Bronchial epithelial cell (primary cell): ENCODE results near the gene SOX6. TPM values are rescaled to one million over a fixed set of nuclear protein-coding genes. Genes with fewer than 3 reads are reported as not detected.

ENCODE experiments used
- DNase-seq: peaks from one replicate; pipeline ENCODE4 v3.0.0-alpha.2; 2010; ENCODE audit warnings: low read depth
- FAIRE-seq: peaks from 2 replicates; lab custom pipeline; 2011; peaks lifted over from hg19 to GRCh38; lab: Jason Lieb, UNC
- H3K27me3 ChIP-seq: 2 replicates; pipeline ENCODE4 v1.5.1; 2011; ENCODE audit warnings: low read length; ENCODE audit not compliant: control insufficient read depth, insufficient read depth
- H3K36me3 ChIP-seq: 2 replicates; pipeline ENCODE4 v1.5.1; 2011; ENCODE audit warnings: low read length; ENCODE audit not compliant: control insufficient read depth, insufficient read depth
- H3K4me3 ChIP-seq: 2 replicates; pipeline ENCODE4 v1.5.1; 2011; ENCODE audit warnings: mild to moderate bottlenecking, low read depth, low read length, control low read depth
- CTCF ChIP-seq: IDR thresholded peaks from 2 replicates; pipeline ENCODE4 v1.5.1; 2011; ENCODE audit warnings: mild to moderate bottlenecking, moderate library complexity, low read length, control low read depth, inconsistent platforms; ENCODE audit not compliant: insufficient read depth, severe bottlenecking
- total RNA-seq: library from RNA; depleted of rRNA; stranded (reverse); fragments of >200 nt; gene quantifications from 2 replicates; pipeline ENCODE4 v1.2.1, GENCODE V29; 2014

SOX6 gene
- total RNA-seq, 1 donor from 2014 or later, result 0.53 TPM

GRCh38 chr11:15937601-15938120 lies 418.7 kb downstream of the SOX6 start:
- no peaks in the 10 kb centered on the region for H3K36me3 ChIP-seq
- no peak overlapping the region for H3K4me3 ChIP-seq
- H3K27me3 ChIP-seq, result no peaks in the 10 kb centered on the region
- peak; percentile 3 for TF ChIP-seq CTCF
- no peak for DNase-seq
- no peak for FAIRE-seq

GRCh38 chr11:15936011-15936410 lies 420.3 kb downstream of the SOX6 start:
- Histone ChIP-seq H3K27me3 (no peaks in the 10 kb centered on the region), H3K36me3 (no peaks in the 10 kb centered on the region), H3K4me3 (no peak overlapping the region)
- no peak for TF ChIP-seq CTCF
- FAIRE-seq (no peak), DNase-seq (no peak)

DNA sequence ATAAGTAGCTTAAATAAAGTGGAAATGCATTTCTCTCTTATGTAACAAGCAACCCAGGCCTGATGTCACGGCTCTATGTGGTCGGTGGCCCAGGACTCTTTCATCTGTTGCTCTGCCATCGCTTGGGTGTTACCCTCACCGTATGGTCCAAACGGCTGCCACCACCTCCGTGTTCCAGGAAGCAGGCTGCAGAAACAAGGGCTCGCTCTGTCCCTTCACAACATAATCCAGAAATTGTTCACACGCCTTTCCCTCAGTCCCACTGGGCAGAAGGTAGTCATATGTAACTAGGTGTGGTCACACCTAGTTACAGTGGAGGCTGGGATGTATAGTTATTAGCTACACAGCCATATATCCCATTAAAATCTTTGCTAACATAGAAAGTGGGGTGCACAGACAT lies 421.0 kb downstream of the SOX6 start:
- H3K27me3 ChIP-seq, result no peaks in the 10 kb centered on the region
- TF ChIP-seq CTCF, result no peak
- H3K4me3 ChIP-seq, result no peak overlapping the region
- no peak for FAIRE-seq
- H3K36me3 ChIP-seq, result no peaks in the 10 kb centered on the region
- DNase-seq, result no peak

- Histone ChIP-seq H3K36me3 (no peaks in the 10 kb centered on the region), H3K27me3 (no peaks in the 10 kb centered on the region), H3K4me3 (no peak overlapping the region)
- no peak for FAIRE-seq
- DNase-seq, result peak; percentile 51
- TF ChIP-seq CTCF, result no peak
Observed at GRCh38 chr11:15933886-15934625, 422.3 kb downstream of the SOX6 start.

DNA sequence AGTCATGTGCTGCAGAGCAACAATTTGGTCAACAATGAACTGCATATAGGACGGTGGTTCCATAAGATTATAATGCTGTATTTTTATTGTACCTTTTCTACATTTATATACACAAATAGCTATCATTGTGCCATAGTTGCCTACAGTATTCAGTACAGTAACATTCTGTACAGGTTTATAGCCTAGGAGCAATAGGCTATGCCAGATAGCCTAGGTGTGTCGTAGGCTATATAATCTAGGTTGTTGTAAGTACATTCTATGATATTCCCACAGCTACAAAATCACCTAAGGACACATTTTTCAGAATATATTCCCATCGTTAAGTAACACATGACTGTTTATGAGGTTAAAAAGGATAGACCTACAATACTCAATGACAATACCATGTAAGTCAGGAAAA lies 423.9 kb downstream of the SOX6 start:
- no peak for DNase-seq
- H3K4me3 ChIP-seq, result no peak overlapping the region
- H3K36me3 ChIP-seq, result no peaks in the 10 kb centered on the region
- no peak for FAIRE-seq
- H3K27me3 ChIP-seq, result no peaks in the 10 kb centered on the region
- no peak for TF ChIP-seq CTCF
